Glomerular visceral epithelial cell (primary cell): ENCODE measurements around the gene HSPA1L.
"Not testable (repeated sequence)": the region's sequence is repeated elsewhere in the genome, so short reads cannot be mapped to it uniquely, and the experiment has no call there.

ENCODE experiments used
- DNase-seq: peaks from one replicate; pipeline ENCODE4 v3.0.0-alpha.2; 2016; ENCODE audit errors: extremely low spot score

Gene HSPA1L

DNA sequence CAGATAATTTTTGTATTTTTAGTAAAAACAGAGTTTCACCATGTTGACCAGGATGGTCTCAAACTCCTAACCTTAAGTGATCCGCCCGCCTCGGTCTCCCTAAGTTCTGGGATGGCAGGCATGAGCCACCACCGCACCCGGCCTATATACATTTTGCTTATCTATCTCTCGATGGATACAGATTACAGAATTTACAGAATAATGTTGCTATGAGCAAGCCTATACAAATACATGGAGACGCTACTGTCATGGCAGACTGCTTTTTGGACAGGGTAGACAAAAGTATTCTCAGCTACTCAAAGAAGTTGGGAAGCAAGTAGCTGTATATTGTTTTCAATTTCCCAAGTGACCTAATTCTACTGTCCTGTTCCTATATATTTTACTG, 1.6 kb downstream of the HSPA1L start:
- DNase-seq, result no peak

GRCh38 chr6:31811645-31812044, 3.4 kb downstream of the HSPA1L start:
- DNase-seq, result no peak

DNA sequence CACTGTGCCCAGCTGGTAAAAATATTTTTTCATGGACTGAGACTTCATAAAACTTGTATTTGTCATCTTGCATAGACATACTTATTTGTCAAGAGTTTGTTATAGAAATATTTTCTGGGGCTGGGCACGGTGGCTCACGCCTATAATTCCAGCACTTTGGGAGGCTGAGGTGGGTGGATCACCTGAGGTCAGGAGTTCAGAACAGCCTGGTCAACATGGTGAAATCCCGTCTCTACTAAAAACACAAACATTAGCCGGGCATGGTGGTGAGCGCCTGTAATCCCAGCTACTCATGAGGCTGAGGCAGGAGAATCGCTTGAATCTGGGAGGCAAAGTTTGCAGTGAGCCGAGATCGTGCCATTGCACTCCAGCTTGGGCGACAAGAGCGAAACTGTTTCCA, 6.5 kb downstream of the HSPA1L start:
- DNase-seq, result not testable (repeated sequence)

DNA sequence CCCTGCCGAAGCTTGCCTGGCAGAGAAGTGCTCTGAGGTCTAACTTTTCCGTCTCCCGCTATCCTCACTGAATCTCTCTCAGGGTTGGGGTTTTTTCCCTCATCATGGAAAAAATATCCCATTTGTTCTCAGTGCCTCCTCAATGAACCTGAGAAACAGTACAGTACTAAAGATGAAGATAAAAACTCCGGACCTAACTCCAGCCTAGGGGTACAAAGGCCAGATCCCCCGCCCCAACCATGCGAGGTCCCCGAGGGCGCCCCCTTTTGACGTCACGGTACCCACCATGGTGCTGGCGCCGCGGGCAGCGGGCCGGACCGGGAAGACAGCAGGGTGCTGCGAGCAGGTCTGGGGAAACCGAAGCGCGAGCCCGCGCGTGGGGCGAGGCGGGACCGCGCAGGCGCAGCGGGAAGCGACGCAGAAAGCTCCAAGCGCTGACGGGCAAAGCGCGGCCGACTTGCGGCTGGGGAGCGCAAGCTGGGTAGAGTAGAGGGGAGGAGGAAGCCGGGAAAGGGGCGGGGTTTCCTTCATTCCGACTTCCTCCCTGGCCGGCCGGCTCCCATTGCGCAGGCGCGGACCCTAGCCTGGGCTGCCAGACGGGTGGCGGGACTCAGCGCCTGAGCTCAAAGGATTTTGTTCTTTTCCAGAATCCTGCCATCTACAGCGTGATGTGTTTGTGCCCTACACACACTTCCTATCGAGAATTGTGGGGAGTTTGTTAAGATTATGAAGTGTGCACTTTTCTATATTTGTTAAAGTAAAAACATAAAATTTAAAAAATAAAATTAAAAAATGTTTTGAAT, 8.4 kb downstream of the HSPA1L start, which contains the start of gene LSM2:
Gene LSM2, minus strand, starts transcription at position 497 of the 803 bp plus-strand sequence. Its CDS starts 209 bp downstream, at position 288.
- DNase-seq, result peak; percentile 99

- DNase-seq, result no peak
These were observed 9.1 kb downstream of the HSPA1L start for GRCh38 chr6:31805939-31806469.

DNA sequence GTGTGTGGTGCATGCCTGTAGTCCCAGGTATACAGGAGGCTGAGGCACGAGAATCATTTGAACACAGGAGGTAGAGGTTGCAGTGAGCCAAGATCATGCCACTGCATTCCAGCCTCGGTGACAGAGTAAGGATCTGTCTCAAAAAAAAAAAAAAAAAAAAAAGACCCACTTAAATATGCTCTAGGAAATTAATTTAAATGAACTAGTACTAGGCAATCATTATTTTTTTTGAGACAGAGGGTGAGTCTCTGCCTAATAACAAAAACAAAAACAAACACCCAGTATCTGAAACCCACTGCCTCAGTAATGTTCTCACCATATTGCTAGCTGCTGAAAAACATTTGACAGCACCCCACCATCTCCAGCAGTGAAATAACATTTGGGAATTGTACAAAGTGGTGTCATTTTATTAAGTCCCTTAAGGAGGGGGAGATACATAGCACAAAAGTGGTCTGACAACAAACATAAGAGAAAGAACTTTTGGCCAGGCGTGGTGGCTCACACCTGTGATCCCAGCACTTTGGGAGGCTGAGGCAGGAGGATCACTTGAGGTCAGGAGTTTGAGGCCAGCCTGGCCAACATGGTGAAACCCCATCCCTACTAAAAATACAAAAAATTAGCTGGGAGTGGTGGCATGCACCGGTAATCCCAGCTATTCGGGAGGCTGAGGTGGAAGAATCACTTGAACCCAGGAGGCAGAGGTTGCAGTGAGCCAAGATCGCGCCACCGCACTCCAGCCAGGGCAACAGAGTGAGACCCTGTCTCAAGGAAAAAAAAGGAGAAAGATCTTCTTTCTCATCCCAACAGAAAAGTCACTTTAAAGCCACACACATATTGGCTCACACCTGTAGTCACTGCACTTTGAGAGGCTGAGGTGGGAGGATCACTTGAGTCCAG, 13.8 kb downstream of the HSPA1L start:
- DNase-seq, result not testable (repeated sequence)

- no peak for DNase-seq
These were observed 15.3 kb downstream of the HSPA1L start for GRCh38 chr6:31799781-31800180.

DNA sequence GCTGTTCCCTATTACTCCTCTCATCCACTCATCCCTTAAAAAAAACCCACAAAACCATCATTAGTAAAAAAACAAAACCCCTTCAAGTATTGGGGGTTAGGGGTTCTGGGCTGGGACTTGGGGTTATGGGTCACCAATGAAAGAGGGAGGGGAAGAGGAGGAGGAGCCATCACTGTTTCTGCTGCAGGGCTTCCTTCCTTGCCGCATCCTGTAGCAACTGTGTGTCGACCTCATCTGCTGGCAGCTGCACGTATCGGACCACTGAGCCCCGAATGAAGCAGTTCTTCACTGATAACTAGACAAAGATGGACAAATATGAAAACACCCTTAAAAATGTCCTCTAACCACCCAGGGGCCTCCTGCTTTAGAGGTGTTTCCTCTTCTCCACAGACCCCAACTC, 17.5 kb downstream of the HSPA1L start:
- DNase-seq, result no peak

DNA sequence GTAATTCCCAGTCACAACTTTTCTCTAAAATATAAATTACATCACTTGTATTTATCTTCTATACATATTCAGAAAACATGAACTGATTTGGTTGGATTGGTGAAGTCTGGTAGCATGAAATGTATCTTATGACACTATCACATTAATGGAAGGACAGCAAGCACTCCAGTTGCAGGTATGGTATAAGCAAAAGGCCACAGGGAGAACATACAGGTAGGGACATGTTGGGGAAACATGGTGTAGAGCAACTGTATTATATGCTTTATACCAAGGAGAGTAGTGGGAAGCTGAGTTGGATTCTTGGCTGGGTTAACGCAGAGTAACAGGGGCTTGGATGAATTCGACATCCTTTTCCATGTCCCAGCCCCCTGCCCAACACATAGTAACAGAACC, 18.1 kb downstream of the HSPA1L start:
- DNase-seq, result no peak

DNA sequence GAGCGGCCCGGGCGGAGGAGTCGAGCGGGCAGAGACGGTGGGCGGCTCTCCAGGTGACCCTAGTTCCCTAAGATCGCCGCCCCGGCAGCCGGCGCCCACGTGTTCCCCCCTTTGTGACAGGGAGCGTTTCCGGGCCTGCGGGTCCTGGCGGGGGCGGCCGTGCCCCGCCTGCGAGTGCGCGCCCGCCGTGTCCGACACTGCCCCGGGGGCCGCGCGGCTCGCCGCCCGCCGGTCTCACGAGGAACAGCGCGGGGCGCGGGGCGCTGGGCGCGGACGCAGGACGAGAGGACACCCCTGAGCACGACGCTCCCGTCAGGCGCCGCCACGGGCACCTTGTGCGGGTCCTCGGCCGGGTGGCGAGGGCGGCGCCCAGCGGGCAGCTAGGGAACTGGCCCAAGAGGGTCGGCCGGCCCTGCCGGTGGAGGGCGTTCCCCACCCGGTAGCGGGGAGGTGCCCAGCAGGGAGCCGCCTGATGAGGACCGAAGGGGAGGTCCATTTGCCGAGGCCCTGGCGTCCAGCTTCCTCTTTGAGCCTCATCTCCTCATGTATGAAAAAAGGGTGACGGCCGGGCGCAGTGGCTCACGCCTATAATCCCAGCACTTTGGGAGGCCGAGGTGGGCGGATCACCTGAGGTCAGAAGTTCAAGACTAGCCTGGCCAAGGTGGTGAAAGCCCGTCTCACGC, 19.3 kb downstream of the HSPA1L start, which contains the start of gene VARS1:
Gene VARS1, minus strand, starts transcription at position 137 of the 683 bp plus-strand sequence. CDS start 535 bp downstream, outside the sequence.
- peak; percentile 93 for DNase-seq

DNA sequence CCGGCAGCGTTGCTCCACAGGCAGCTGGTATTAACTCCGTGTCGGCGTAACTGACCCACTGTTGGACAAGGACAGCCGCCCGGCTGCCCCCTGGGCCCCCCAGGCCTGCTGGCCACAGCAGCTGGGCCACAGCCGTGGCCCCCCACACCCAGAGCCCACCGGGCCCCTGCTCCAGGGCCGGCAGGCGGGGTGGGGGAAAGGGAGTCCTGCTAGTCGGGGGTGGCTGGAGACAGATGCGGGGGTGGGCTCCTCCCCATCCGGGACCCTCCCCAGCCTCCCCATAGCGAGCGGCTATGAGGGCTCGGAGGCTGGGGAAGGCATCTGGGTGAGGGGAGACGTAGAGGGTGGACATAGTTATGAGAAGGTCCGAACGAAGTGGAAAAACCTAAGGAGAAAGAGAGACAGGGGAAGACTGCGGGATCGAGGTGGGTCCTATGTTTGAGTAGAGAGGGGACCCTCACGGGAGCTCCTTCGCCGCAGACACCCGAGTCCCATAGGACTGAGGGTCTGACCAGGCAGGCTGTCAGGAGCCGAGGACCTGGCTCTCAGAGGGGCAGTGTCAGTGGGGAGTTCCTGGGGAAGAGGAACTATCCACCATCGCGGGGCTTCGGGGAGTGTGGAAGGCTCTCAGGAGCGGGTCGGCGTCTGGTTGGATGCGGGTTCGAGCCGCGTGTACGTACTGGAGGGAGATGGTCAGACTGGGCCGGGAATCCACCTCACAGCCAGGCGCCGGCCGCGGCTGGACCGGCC, 20.0 kb downstream of the HSPA1L start:
- DNase-seq, result no peak

- DNase-seq, result peak; percentile 42
These were observed 20.7 kb downstream of the HSPA1L start for GRCh38 chr6:31794294-31794865.

GRCh38 chr6:31793927-31794245, 21.2 kb downstream of the HSPA1L start:
- not testable (repeated sequence) for DNase-seq

DNA sequence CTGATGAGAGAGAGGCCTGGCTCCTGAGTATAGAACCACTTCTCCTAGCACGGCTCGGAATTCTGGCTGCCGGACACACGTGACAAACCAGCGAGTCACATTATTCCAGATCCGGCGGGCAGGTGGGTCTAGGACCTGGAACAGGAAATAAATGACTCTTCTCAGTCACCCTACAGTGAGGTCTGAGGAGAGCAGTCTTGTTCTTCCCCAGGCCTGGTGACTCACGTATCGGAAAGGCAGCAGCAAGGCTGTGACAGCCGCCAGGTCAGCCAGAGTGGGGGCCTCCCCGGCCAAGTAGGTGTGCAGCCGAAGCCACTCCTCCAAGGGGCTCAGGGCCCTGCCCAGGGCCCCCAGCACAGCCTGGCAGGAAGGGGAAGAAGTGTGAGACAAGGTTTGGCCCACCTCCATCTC, 22.3 kb downstream of the HSPA1L start:
- DNase-seq, result peak; percentile 82

GRCh38 chr6:31792090-31792374, 23.1 kb downstream of the HSPA1L start:
- DNase-seq, result no peak

DNA sequence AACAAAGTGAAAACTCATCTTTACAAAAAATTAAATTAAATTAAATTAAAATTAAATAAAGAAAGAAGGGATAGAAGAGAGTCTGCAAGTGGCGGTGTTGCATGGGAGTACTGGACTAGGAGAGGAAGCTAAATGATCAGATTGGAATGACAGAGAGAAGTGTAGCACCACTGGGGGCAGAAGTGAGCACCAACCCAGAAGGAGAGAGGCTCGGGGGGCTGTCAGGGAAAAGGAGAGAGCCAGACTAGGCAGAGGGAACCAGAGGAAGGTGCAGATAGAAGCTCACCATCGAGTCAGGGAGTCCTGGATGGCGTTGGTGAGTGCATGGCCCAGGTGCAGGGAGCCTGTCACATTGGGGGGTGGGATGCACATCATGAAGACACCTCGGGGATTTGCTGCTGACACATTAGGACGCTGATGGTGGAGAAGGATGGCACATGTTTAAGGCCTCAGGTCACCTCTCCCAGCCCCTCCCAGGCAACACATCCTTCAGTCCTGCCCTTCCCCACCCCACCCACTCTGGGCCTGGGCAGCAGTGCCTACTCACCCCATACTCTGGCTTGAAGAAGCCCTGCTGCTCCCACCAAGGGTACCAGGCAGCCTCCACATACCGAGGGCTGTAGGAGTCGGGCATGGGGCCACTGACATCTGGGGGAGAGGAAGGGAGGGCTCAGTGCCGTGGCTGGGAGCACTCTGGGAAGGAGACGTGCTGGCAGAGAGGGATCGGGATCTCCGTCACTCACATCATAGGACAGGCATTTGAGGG, 23.6 kb downstream of the HSPA1L start:
- peak; percentile 42 for DNase-seq

DNA sequence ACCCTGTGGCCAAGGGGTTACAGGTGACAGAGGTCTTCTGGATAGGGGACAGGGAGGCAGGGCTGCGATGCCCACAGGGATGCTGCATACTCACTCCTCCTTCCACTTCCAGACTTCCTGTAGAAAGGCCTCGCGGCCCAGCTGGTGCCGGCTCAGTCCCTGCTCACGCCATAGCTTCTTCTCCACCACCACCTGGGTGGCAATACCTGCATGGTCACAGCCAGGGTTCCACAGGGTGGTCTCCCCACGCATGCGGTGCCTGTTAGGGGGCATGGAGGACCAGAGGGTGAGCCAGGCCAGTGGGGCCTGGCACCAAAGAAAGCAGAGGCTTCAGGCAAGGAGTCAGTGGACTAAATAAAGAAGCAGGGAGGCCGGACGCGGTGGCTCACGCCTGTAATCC, 29.6 kb downstream of the HSPA1L start:
- no peak for DNase-seq

GRCh38 chr6:31784098-31784925, 30.8 kb downstream of the HSPA1L start:
- no peak for DNase-seq

- no peak for DNase-seq
These were observed 32.8 kb downstream of the HSPA1L start for GRCh38 chr6:31782126-31782855.
